H1 (cell line): ENCODE measurements around the gene ELMO1. TPM values are rescaled to one million over a fixed set of nuclear protein-coding genes. Genes with fewer than 3 reads are reported as not detected.

Experiments
- ATF3 ChIP-seq: IDR thresholded peaks from 2 replicates; pipeline ENCODE4 v1.6.1; 2011; ENCODE audit warnings: low read depth, mild to moderate bottlenecking, low read length; ENCODE audit not compliant: insufficient read depth
- CREB1 ChIP-seq: IDR thresholded peaks from 2 replicates; pipeline ENCODE4 v1.6.1; 2012; ENCODE audit warnings: inconsistent platforms
- CTBP2 ChIP-seq: IDR thresholded peaks from 2 replicates; pipeline ENCODE4 v1.7.0; 2011; ENCODE audit warnings: borderline replicate concordance, mild to moderate bottlenecking, moderate library complexity, mixed read lengths, low read length; ENCODE audit not compliant: insufficient read depth, insufficient read length
- GABPA ChIP-seq: IDR thresholded peaks from 2 replicates; pipeline ENCODE4 v1.6.1; 2011; ENCODE audit warnings: mild to moderate bottlenecking, low read length, moderate library complexity, borderline replicate concordance; ENCODE audit not compliant: insufficient read depth
- RFX5 ChIP-seq: IDR thresholded peaks from 2 replicates; pipeline ENCODE4 v1.6.1; 2011; ENCODE audit warnings: low read depth, low read length, improper control_type of control experiment, borderline replicate concordance
- TCF12 ChIP-seq: IDR thresholded peaks from 2 replicates; pipeline ENCODE4 v1.6.1; 2011; ENCODE audit warnings: low read depth, mild to moderate bottlenecking, low read length
- polyA plus RNA-seq, 7 experiments: library from polyadenylated mRNA; depleted of rRNA in 3 of 7; stranded (reverse) in 5 of 7; unstranded in 2 of 7; fragments of >200 nt in 5 of 7; fragments of 200-250 nt in 2 of 7; gene quantifications; 1 replicate in 5 of 7; 2 replicates in 1 of 7; 4 replicates in 1 of 7; pipeline versions ENCODE4 v1.2.1 to v1.2.3, GENCODE V29; 2011 to 2013; ENCODE audit warnings: missing spikeins in 2 of 7, mixed read lengths in 2 of 7
- total RNA-seq: library from RNA; stranded (reverse); fragmentation: NEBNext Ultra II Directional; extraction: Animal tissue kit (Norgen Biotek cat#: 25700); gene quantifications from 2 replicates; pipeline ENCODE4 v1.2.1, GENCODE V29; 2021

Gene ELMO1
- total and polyA plus RNA-seq, 2 of the 8 experiments (the other 6 are each of a cell fraction or from before 2014, with no cell fraction given) = 18.4 to 21.0 TPM

- TF ChIP-seq CTBP2 = no peak
- TF ChIP-seq RFX5 = no peak
- TF ChIP-seq CREB1 = no peak
- TF ChIP-seq TCF12 = no peak
- TF ChIP-seq ATF3 = no peak
- no peak for TF ChIP-seq GABPA
These were observed 32.5 kb upstream of the ELMO1 start (continued) for GRCh38 chr7:37481154-37481553.
